SU-DHL-6 (cell line): ENCODE results near the gene TMEM38B.

Source experiments
- CTCF ChIP-seq: fragments of 200-600 bp; sonication (generic); IDR thresholded peaks from one replicate; pipeline ENCODE4 v1.5.1; 2017; ENCODE audit warnings: antibody characterized with exemption, mild to moderate bottlenecking, low read length, moderate library complexity; ENCODE audit not compliant: insufficient read depth, poor library complexity, severe bottlenecking
- EZH2phosphoT487 ChIP-seq: fragments of 200-600 bp; sonication (generic), shearing (Covaris generic); conservative IDR thresholded peaks from 2 replicates; pipeline ENCODE4 v1.6.1; 2018; ENCODE audit warnings: mild to moderate bottlenecking, antibody characterized with exemption, low read length, moderate library complexity, mixed read lengths

- no peak for TF ChIP-seq CTCF
- TF ChIP-seq EZH2phosphoT487 = no peak
Measured at GRCh38 chr9:105656131-105656921, 38.0 kb upstream of the TMEM38B start.
